ENCODE measurements around the gene TMEM8B.
A peak's percentile ranks its signal among the peaks of the same experiment; 100 is the strongest.

TMEM8B gene

GRCh38 chr9:35795695-35796094 lies 33.3 kb upstream of the TMEM8B start (continued):
- TF ChIP-seq POU6F1 (CRISPR knock-in tag; IDR thresholded peaks at IDR 0.05; ENCODE audit: borderline replicate concordance, low read depth) (no peak), CSDC2 (CRISPR knock-in tag; IDR thresholded peaks at IDR 0.05) (no peak), ZNF70 (CRISPR knock-in tag; IDR thresholded peaks at IDR 0.05) (no peak), ZFP30 (CRISPR knock-in tag; IDR thresholded peaks at IDR 0.05) (no peak), PATZ1 (CRISPR knock-in tag; IDR thresholded peaks at IDR 0.05; ENCODE audit: borderline replicate concordance) (no peak)

GRCh38 chr9:35797311-35798109 lies 31.5 kb upstream of the TMEM8B start:
- ATAC-seq, result no peak

GRCh38 chr9:35798658-35799374 lies 30.2 kb upstream of the TMEM8B start:
- peak; percentile 47; the same call in 2 of the 3 replicates for ATAC-seq
- TF ChIP-seq ZFP3 (CRISPR knock-in tag; IDR thresholded peaks at IDR 0.05), result no peak
- TF ChIP-seq CSDC2 (CRISPR knock-in tag; IDR thresholded peaks at IDR 0.05), result no peak
- TF ChIP-seq PPARA (CRISPR knock-in tag; IDR thresholded peaks at IDR 0.05; ENCODE audit: borderline replicate concordance), result no peak
- no peak for TF ChIP-seq CREB5 (CRISPR knock-in tag; IDR thresholded peaks at IDR 0.05; ENCODE audit: low read depth)
- no peak for TF ChIP-seq OSR1 (CRISPR knock-in tag; IDR thresholded peaks at IDR 0.05)
- no peak for TF ChIP-seq PATZ1 (CRISPR knock-in tag; IDR thresholded peaks at IDR 0.05; ENCODE audit: borderline replicate concordance)
- no peak for TF ChIP-seq TCF4 (CRISPR knock-in tag; IDR thresholded peaks at IDR 0.05; ENCODE audit: borderline replicate concordance)
- no peak for TF ChIP-seq ZC3H10 (CRISPR knock-in tag; IDR thresholded peaks at IDR 0.05)
- no peak for TF ChIP-seq BACH2 (CRISPR knock-in tag; IDR thresholded peaks at IDR 0.05; ENCODE audit: borderline replicate concordance)
- no peak for TF ChIP-seq POU6F1 (CRISPR knock-in tag; IDR thresholded peaks at IDR 0.05; ENCODE audit: borderline replicate concordance, low read depth)
- no peak for TF ChIP-seq ZFP30 (CRISPR knock-in tag; IDR thresholded peaks at IDR 0.05)
- TF ChIP-seq ZNF565 (CRISPR knock-in tag; conservative IDR thresholded peaks at IDR 0.05; ENCODE audit: low read depth), result no peak
- no peak for TF ChIP-seq CSRNP3 (CRISPR knock-in tag; IDR thresholded peaks at IDR 0.05)
- TF ChIP-seq ESRRG (CRISPR knock-in tag; IDR thresholded peaks at IDR 0.05), result no peak
- no peak for TF ChIP-seq RARB (CRISPR knock-in tag; IDR thresholded peaks at IDR 0.05)
- no peak for TF ChIP-seq ISL1 (CRISPR knock-in tag; IDR thresholded peaks at IDR 0.05)
- no peak for TF ChIP-seq ARNTL (CRISPR knock-in tag; IDR thresholded peaks at IDR 0.05; ENCODE audit: borderline replicate concordance, low read depth)

More at GRCh38 chr9:35797311-35798109, 31.5 kb upstream of the TMEM8B start:
- TF ChIP-seq TCF4 (CRISPR knock-in tag; IDR thresholded peaks at IDR 0.05; ENCODE audit: borderline replicate concordance) (no peak), POU6F1 (CRISPR knock-in tag; IDR thresholded peaks at IDR 0.05; ENCODE audit: borderline replicate concordance, low read depth) (no peak)

All from SK-N-SH treated with all-trans-retinoic acid at 6 μM for 48 hours (cell line).